GM12891 (cell line): ENCODE data around the gene PEX5L.

ENCODE experiments used
- DNase-seq: peaks from one replicate; pipeline ENCODE4 v3.0.0; 2011; ENCODE audit warnings: low spot score; ENCODE audit not compliant: insufficient read length
- FAIRE-seq: peaks from 2 replicates; lab custom pipeline; 2011; peaks lifted over from hg19 to GRCh38; lab: Jason Lieb, UNC
- PAX5 ChIP-seq: IDR thresholded peaks from 2 replicates; pipeline ENCODE4 v1.6.1; 2011; ENCODE audit warnings: low read length, moderate library complexity, mild to moderate bottlenecking; ENCODE audit not compliant: insufficient read depth, severe bottlenecking
- POLR2A ChIP-seq: IDR thresholded peaks from 2 replicates; pipeline ENCODE4 v1.6.1; 2011; ENCODE audit warnings: low read depth, low read length, control low read depth
- POLR2AphosphoS5 ChIP-seq: IDR thresholded peaks from 2 replicates; pipeline ENCODE4 v1.6.1; 2011; ENCODE audit warnings: low read depth, low read length, control low read depth
- POU2F2 ChIP-seq: IDR thresholded peaks from 2 replicates; pipeline ENCODE4 v1.6.1; 2011; ENCODE audit warnings: low read depth, mild to moderate bottlenecking, control low read depth, low read length, moderate library complexity
- SPI1 ChIP-seq: IDR thresholded peaks from 2 replicates; pipeline ENCODE4 v1.6.1; 2011; ENCODE audit warnings: low read depth, low read length, control low read depth
- TAF1 ChIP-seq: IDR thresholded peaks from 2 replicates; pipeline ENCODE4 v1.6.1; 2011; ENCODE audit warnings: low read depth, low read length, control low read depth

Gene PEX5L

DNA sequence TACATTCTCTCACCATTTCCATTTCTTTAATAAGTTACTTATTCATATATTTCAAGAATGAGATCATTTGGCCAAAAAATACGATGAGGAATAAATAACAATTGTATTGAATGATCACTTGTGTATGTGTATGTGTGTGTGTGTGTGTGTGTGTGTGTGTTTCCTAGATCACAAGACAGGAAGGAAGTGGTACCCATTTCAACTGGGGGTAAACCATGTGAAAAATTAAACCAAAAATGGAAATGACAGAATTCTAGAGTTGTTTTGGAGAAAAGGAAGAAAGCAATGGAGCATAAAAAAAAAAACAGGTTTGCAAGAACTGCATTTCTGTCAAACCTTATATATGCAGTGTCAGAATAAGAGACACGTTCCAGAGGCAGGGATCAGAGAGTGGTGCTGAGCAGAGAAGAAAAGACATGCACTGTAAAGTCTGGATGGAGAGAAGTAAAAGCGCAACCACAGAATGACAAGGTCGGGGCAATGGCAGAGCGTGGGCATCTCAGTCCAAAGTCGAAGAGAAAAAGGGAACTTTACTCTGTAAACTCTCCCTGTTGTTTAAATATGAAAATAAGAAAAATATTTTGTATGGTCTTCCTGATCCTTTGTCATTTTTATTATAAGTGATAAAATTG is 75.5 kb downstream of the PEX5L start:
- FAIRE-seq = peak; percentile 75
- DNase-seq = no peak
- TF ChIP-seq TAF1 (no peak), SPI1 (peak; percentile 24; the same call in 1 of the 2 replicates)

DNA sequence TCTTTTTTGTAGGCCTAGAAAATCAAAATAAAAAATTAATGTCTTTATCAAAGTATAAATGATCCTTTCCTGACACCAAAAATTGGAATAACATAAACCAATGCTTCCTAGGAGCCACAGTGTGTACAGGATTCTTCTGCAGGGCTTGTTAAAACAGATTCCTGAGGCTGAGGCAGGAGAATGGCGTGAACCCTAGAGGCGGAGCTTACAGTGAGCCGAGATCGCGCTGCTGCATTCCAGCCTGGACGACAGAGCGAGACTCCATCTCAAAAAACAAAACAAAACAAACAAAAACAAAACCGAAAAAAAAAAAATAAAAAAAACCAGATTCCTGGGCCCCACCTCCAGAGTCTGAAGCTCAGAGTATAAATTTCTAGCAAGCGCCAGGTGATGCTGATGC is 78.0 kb downstream of the PEX5L start:
- no peak for FAIRE-seq
- TF ChIP-seq POU2F2 (no peak), SPI1 (no peak), POLR2A (no peak)
- DNase-seq = no peak

DNA sequence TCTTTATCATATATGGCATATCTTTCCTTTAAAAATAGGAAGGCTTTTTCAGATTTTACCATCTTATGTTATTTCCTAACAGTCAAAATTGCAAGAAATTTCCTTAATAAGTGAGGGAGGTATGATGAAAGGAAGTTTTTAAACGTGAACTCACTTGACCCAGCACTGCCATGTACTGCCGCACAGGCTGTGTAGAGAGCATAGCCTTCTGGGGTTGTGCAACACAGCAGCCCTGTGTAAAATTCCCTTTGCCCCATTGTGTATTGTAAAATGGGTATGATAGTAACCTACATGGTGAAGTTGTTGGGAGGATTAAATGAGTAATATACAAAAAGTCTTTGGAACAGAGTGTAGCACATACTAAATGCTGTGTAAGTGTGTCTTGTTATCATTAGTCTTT is 78.6 kb downstream of the PEX5L start:
- TF ChIP-seq POLR2A = no peak
- no peak for TF ChIP-seq TAF1
- TF ChIP-seq PAX5 = no peak
- no peak for TF ChIP-seq POLR2AphosphoS5
- TF ChIP-seq POU2F2 = no peak
- TF ChIP-seq SPI1 = no peak

DNA sequence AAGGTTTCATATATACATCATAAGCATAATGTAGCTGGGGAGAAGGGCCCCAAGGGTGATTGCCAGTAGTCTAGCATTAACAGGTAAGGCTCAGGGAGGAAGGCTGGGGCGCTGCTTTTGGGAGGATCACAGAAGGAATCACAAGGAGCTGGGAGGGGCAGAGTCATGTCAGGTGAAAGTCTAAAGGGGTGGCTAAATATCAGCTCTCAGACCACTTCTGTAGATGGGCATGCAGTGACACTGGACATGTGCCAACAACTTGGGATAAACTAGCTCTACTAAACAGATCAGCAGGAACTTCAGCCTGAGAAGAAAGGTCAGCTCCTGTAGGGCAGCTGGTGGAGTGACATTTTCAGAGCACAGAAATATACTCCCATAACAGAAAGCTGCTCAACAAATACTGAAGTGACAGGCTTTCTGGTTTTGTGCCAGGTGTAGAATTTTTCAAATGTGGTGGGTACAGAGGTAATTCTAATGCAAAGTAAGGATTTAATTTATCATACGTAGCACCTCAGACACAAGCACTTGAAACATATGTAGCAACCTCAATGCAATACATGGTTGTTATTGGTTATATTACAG is 79.4 kb downstream of the PEX5L start:
- peak; percentile 74 for FAIRE-seq
- no peak for DNase-seq
- TF ChIP-seq POLR2A = no peak
- no peak for TF ChIP-seq TAF1
- no peak for TF ChIP-seq SPI1
- no peak for TF ChIP-seq POU2F2
- TF ChIP-seq POLR2AphosphoS5 = no peak
- TF ChIP-seq PAX5 = no peak

More for the DNA sequence above, 78.6 kb downstream of the PEX5L start:
- DNase-seq (no peak), FAIRE-seq (peak; percentile 45)

DNA sequence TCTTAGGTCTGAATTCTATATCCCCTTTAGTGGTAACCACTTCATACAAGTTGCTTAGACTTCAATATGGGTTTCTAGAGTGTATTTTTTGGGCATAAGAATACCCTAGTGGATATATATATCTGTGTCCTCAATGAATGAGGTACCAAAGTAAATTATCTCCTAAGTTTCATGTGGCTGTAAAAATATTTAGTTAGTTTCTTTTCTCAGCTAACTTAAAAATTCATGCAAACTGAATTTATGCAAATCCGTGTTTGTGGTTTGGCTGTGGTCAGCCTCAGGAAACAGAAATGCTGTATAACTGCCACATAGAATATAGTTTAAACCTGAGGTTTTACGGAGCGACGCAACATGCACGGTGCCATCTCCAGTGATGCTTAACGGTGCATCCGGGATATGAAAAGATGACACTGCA is 80.3 kb downstream of the PEX5L start:
- DNase-seq (no peak), FAIRE-seq (peak; percentile 98)

DNA sequence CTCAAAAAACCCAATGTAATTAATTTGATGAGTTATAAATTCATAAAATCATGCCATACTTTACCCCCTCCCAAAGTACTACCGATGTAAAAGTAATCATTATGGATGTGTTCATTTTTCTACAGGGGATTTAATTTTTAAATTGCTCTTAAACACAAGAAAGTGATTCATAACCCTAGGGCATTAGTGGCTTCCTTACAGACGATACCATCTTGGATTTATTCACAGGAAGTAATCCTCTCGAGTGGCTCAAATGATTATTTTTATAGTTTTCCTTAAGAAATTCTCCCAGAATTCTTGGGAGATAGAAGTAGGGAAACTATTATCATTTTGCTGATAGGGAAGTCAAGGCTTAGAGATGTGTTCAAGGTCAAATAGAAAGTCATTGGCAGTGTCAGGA is 80.9 kb downstream of the PEX5L start:
- FAIRE-seq (no peak), DNase-seq (no peak)
- no peak for TF ChIP-seq PAX5
- no peak for TF ChIP-seq POLR2A
- no peak for TF ChIP-seq SPI1
- no peak for TF ChIP-seq TAF1
- TF ChIP-seq POLR2AphosphoS5 = no peak
- TF ChIP-seq POU2F2 = no peak

More for the DNA sequence above, 80.3 kb downstream of the PEX5L start:
- TF ChIP-seq POU2F2 = peak; percentile 97
- TF ChIP-seq SPI1 = no peak
- TF ChIP-seq POLR2A = no peak
- TF ChIP-seq TAF1 = no peak
- no peak for TF ChIP-seq POLR2AphosphoS5
- TF ChIP-seq PAX5 = peak; percentile 61

DNA sequence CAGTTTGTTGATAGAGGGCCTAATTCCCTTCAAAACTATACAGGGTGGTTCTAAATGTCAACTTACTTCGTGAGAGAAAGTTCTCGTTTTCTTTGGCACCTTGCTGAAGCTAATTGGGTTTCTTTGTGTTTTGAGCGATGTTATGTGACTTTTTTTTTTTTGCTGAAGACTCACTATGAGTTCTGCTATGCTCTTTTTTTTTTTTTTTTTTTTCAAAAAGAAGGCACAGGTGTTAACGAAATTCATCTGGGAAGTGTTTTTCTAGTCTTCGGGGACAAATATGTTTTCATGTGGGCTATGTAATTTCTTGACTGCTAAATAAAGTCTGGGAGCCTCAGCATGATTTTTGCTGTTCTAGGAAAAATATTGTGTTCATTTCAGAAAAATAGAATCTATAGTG is 81.5 kb downstream of the PEX5L start:
- TF ChIP-seq PAX5 (no peak), SPI1 (no peak), POLR2AphosphoS5 (no peak), POLR2A (no peak), TAF1 (no peak), POU2F2 (no peak)
- no peak for DNase-seq
- FAIRE-seq = no peak

DNA sequence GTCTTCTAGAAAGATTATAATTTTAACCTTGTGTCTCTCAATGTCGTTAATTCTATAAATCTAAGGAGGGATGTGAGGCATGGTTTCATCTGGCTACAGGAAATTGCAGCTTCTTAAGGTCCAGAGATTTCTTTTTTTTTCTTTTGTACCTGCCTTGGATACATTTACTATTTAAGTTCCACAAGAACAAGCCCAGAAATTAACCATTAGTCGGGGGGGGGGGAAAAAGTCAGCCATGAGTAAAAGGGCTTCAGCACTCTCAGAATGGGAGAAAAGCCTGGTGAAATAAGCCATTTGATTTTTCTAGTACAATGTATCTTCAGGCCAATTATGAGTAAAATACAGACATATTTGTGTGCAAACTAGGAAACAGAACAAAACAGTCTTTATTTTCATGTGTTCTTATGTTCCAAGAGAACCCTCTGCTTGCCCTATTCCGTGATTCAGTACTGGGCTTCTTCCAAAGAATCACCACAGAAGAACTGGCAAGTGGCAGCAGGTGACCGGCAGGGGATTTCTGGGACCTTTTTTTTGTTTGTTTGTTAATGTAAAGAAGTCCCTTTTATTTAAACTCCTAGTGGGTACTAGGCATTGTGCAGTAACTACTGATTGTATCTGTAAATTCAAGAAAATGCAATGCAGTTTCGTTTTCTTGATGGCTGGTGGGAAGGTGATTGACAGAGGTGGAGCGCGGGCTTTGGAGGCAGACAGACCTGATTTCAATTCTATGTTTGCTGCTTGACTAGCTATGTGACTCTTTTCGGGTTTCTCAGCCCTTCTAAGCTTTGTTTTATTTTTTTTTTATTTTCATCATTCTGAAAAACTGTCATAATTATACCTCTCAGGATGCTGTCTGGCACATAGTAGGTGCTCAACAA is 82.5 kb downstream of the PEX5L start:
- DNase-seq (no peak), FAIRE-seq (no peak)
- TF ChIP-seq PAX5 (no peak), POLR2AphosphoS5 (no peak), POLR2A (no peak), POU2F2 (no peak), TAF1 (no peak)

DNA sequence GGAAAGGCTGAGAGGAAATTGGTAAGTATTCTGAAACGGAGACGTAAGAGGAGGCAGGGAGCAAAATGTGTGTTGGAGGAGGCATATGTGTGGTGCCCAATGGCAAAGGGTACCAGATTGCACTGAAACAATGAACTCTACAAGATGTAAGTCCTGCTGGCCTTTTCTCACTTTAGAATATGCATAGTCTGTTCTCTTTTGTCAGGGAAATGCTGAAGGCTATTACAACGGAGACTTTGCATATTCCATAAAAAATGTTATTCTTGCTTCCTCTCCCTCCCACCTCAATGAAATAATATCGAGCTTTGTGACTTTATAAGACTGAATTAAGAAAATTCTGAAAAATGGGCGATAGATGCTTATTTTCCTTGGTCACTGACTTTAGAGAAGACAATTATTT is 85.9 kb downstream of the PEX5L start:
- TF ChIP-seq POU2F2 = no peak
- no peak for TF ChIP-seq POLR2A
- TF ChIP-seq TAF1 = no peak
- TF ChIP-seq POLR2AphosphoS5 = no peak
- TF ChIP-seq SPI1 = no peak
- TF ChIP-seq PAX5 = no peak
- FAIRE-seq = no peak
- DNase-seq = no peak
